ENCODE measurements around the gene SBK3.
"Not testable (repeated sequence)": the region's sequence is repeated elsewhere in the genome, so short reads cannot be mapped to it uniquely, and the experiment has no call there.

The SBK3 gene

GRCh38 chr19:55542292-55542855 is 3.0 kb downstream of the SBK3 start:
- no peaks in the 10 kb centered on the region for H3K4me1 Mint-ChIP-seq (ENCODE audit: low read depth in 2 of 2)
- peaks cover 32 to 34% of the 10 kb centered on the region in 2 donors for H3K27me3 Mint-ChIP-seq
- ATAC-seq (replicated peaks) (no peak), DNase-seq (no peak)
- H3K27ac Mint-ChIP-seq = no peak overlapping the region
- peaks cover 4% of the 10 kb centered on the region for H3K36me3 Mint-ChIP-seq (ENCODE audit: insufficient read depth)
- no peak overlapping the region for H3K4me3 Mint-ChIP-seq
- no peaks in the 10 kb centered on the region for H3K9me3 Mint-ChIP-seq

- Mint-ChIP-seq H3K27ac (no peak overlapping the region), H3K36me3 (ENCODE audit: insufficient read depth) (peaks cover 4% of the 10 kb centered on the region), H3K4me3 (no peak overlapping the region), H3K9me3 (no peaks in the 10 kb centered on the region), H3K4me1 (ENCODE audit: low read depth in 2 of 2) (no peaks in the 10 kb centered on the region), H3K27me3 (peaks cover 19 to 24% of the 10 kb centered on the region in 2 donors)
- ATAC-seq (replicated peaks) = no peak
- no peak for DNase-seq
These were observed 4.3 kb downstream of the SBK3 start for GRCh38 chr19:55541091-55541490.

- ATAC-seq (replicated peaks) = no peak
- H3K27me3 Mint-ChIP-seq = peaks cover 14 to 20% of the 10 kb centered on the region in 2 donors
- DNase-seq = no peak
- peaks cover 4% of the 10 kb centered on the region for H3K36me3 Mint-ChIP-seq (ENCODE audit: insufficient read depth)
- no peaks in the 10 kb centered on the region for H3K9me3 Mint-ChIP-seq
- H3K4me1 Mint-ChIP-seq (ENCODE audit: low read depth in 2 of 2) = no peaks in the 10 kb centered on the region
- H3K27ac Mint-ChIP-seq = no peak overlapping the region
- no peak overlapping the region for H3K4me3 Mint-ChIP-seq
These were observed 4.7 kb downstream of the SBK3 start for GRCh38 chr19:55540619-55541018.

- Mint-ChIP-seq H3K36me3 (ENCODE audit: insufficient read depth) (peaks cover 4% of the 10 kb centered on the region), H3K27ac (no peak overlapping the region), H3K4me3 (no peak overlapping the region), H3K27me3 (peaks cover 9 to 11% of the 10 kb centered on the region in 2 donors), H3K9me3 (no peaks in the 10 kb centered on the region), H3K4me1 (ENCODE audit: low read depth in 2 of 2) (no peaks in the 10 kb centered on the region)
- ATAC-seq (replicated peaks) = no peak
- DNase-seq = no peak
These were observed 6.0 kb downstream of the SBK3 start for GRCh38 chr19:55539090-55539984.

GRCh38 chr19:55538132-55538531 is 7.2 kb downstream of the SBK3 start:
- Mint-ChIP-seq H3K27me3 (peaks cover 7 to 10% of the 10 kb centered on the region in 2 donors), H3K27ac (no peak overlapping the region), H3K36me3 (ENCODE audit: insufficient read depth) (peaks cover 4% of the 10 kb centered on the region), H3K9me3 (no peaks in the 10 kb centered on the region), H3K4me3 (no peak overlapping the region), H3K4me1 (ENCODE audit: low read depth in 2 of 2) (no peaks in the 10 kb centered on the region)
- DNase-seq (no peak), ATAC-seq (replicated peaks) (no peak)

- peaks cover 7 to 8% of the 10 kb centered on the region in 2 donors for H3K27me3 Mint-ChIP-seq
- H3K27ac Mint-ChIP-seq = no peak overlapping the region
- ATAC-seq (replicated peaks) (no peak), DNase-seq (no peak)
- H3K4me3 Mint-ChIP-seq = no peak overlapping the region
- peaks cover 4% of the 10 kb centered on the region for H3K36me3 Mint-ChIP-seq (ENCODE audit: insufficient read depth)
- no peaks in the 10 kb centered on the region for H3K9me3 Mint-ChIP-seq
- no peaks in the 10 kb centered on the region for H3K4me1 Mint-ChIP-seq (ENCODE audit: low read depth in 2 of 2)
These were observed 7.6 kb downstream of the SBK3 start for GRCh38 chr19:55537741-55538111.

- no peaks in the 10 kb centered on the region for H3K4me1 Mint-ChIP-seq (ENCODE audit: low read depth in 2 of 2)
- H3K27ac Mint-ChIP-seq = no peak within 1 kb of the TSS
- H3K4me3 Mint-ChIP-seq = no peak within 1 kb of the TSS
- no peak for ATAC-seq (replicated peaks)
- no peaks in the 10 kb centered on the region for H3K9me3 Mint-ChIP-seq
- no peak for DNase-seq
- H3K36me3 Mint-ChIP-seq (ENCODE audit: insufficient read depth) = peaks cover 4% of the 10 kb centered on the region
- peaks cover 7 to 8% of the 10 kb centered on the region in 2 donors for H3K27me3 Mint-ChIP-seq
These were observed 8.2 kb downstream of the SBK3 start, which contains the start of gene SBK2 for GRCh38 chr19:55536951-55537740. SBK2 (minus strand) TSS chr19:55537133; CDS start chr19:55536294, 839 bp downstream.

GRCh38 chr19:55536366-55536765 is 9.0 kb downstream of the SBK3 start:
- Mint-ChIP-seq H3K36me3 (ENCODE audit: insufficient read depth) (peaks cover 4% of the 10 kb centered on the region), H3K27ac (no peak overlapping the region), H3K4me3 (no peak overlapping the region), H3K4me1 (ENCODE audit: low read depth in 2 of 2) (no peaks in the 10 kb centered on the region), H3K27me3 (peaks cover 7 to 8% of the 10 kb centered on the region in 2 donors), H3K9me3 (no peaks in the 10 kb centered on the region)
- DNase-seq (no peak), ATAC-seq (replicated peaks) (no peak)

GRCh38 chr19:55535965-55536350 is 9.4 kb downstream of the SBK3 start:
- Mint-ChIP-seq H3K27ac (no peak overlapping the region), H3K4me1 (ENCODE audit: low read depth in 2 of 2) (no peaks in the 10 kb centered on the region), H3K9me3 (no peaks in the 10 kb centered on the region), H3K4me3 (no peak overlapping the region), H3K36me3 (ENCODE audit: insufficient read depth) (peaks cover 4% of the 10 kb centered on the region), H3K27me3 (peaks cover 7 to 8% of the 10 kb centered on the region in 2 donors)
- ATAC-seq (replicated peaks) (no peak), DNase-seq (no peak)

GRCh38 chr19:55535173-55535964 is 10.0 kb downstream of the SBK3 start:
- Mint-ChIP-seq H3K27me3 (peaks cover 7 to 8% of the 10 kb centered on the region in 2 donors), H3K4me3 (no peak overlapping the region), H3K9me3 (no peaks in the 10 kb centered on the region), H3K4me1 (ENCODE audit: low read depth in 2 of 2) (no peaks in the 10 kb centered on the region), H3K36me3 (ENCODE audit: insufficient read depth) (peaks cover 4% of the 10 kb centered on the region), H3K27ac (no peak overlapping the region)
- no peak for ATAC-seq (replicated peaks)
- no peak for DNase-seq

GRCh38 chr19:55534280-55534679 is 11.1 kb downstream of the SBK3 start:
- H3K9me3 Mint-ChIP-seq; DNase-seq; H3K27me3 Mint-ChIP-seq; H3K4me3 Mint-ChIP-seq; H3K27ac Mint-ChIP-seq; ATAC-seq (replicated peaks); H3K4me1 Mint-ChIP-seq (ENCODE audit: low read depth in 2 of 2); H3K36me3 Mint-ChIP-seq (ENCODE audit: insufficient read depth): not testable (repeated sequence)

GRCh38 chr19:55530996-55531395 is 14.3 kb downstream of the SBK3 start:
- no peaks in the 10 kb centered on the region for H3K4me1 Mint-ChIP-seq (ENCODE audit: low read depth in 2 of 2)
- no peaks in the 10 kb centered on the region for H3K9me3 Mint-ChIP-seq
- DNase-seq (no peak), ATAC-seq (replicated peaks) (no peak)
- no peak overlapping the region for H3K27ac Mint-ChIP-seq
- H3K4me3 Mint-ChIP-seq = no peak overlapping the region
- H3K36me3 Mint-ChIP-seq (ENCODE audit: insufficient read depth) = no peaks in the 10 kb centered on the region
- H3K27me3 Mint-ChIP-seq = peaks cover 7 to 8% of the 10 kb centered on the region in 2 donors

GRCh38 chr19:55529636-55530234 is 15.6 kb downstream of the SBK3 start:
- DNase-seq (no peak), ATAC-seq (replicated peaks) (no peak)
- H3K27ac Mint-ChIP-seq = no peak overlapping the region
- H3K4me1 Mint-ChIP-seq (ENCODE audit: low read depth in 2 of 2) = no peaks in the 10 kb centered on the region
- no peaks in the 10 kb centered on the region for H3K9me3 Mint-ChIP-seq
- H3K4me3 Mint-ChIP-seq = no peak overlapping the region
- H3K27me3 Mint-ChIP-seq = peaks cover 7 to 8% of the 10 kb centered on the region in 2 donors
- H3K36me3 Mint-ChIP-seq (ENCODE audit: insufficient read depth) = no peaks in the 10 kb centered on the region
